H1 (cell line): ENCODE results near the gene HOXB4. TPM values are rescaled to one million over a fixed set of nuclear protein-coding genes. Genes with fewer than 3 reads are reported as not detected.
"Not testable (repeated sequence)": the region's sequence is repeated elsewhere in the genome, so short reads cannot be mapped to it uniquely, and the experiment has no call there.

Experiments used
- CTCF ChIA-PET: fragments of 300-600 bp; sonication (Branson Sonifier 250); formaldehyde crosslinking; loops from one replicate; lab custom pipeline; 2021; ENCODE audit not compliant: partially characterized antibody; lab: Charles Lee
- POLR2A ChIA-PET: fragments of 300-600 bp; sonication (Branson Sonifier 250); formaldehyde crosslinking; loops from one replicate; lab custom pipeline; 2021; ENCODE audit warnings: inconsistent platforms; ENCODE audit not compliant: partially characterized antibody; lab: Charles Lee
- DNase-seq, 2 experiments: peaks; one replicate each; pipeline versions ENCODE4 v3.0.0 to v3.0.0-alpha.2; 2010 to 2022; ENCODE audit warnings: low spot score in 2 of 2, low read depth in 1 of 2, mixed read lengths in 1 of 2
- FAIRE-seq: peaks from 2 replicates; lab custom pipeline; 2011; peaks lifted over from hg19 to GRCh38; lab: Jason Lieb, UNC
- H2AFZ ChIP-seq: 2 replicates; pipeline ENCODE4 v1.8.1; 2012; ENCODE audit warnings: low read length, inconsistent platforms
- H2AK5ac ChIP-seq: 2 replicates; pipeline ENCODE4 v1.6.1; 2013; ENCODE audit warnings: low read depth, low read length
- H2BK120ac ChIP-seq: replicated peaks from 2 replicates; pipeline ENCODE3; 2013; ENCODE audit warnings: low read depth, low read length, inconsistent platforms
- H2BK12ac ChIP-seq: 2 replicates; pipeline ENCODE4 v1.6.1; 2013; ENCODE audit warnings: low read depth, low read length
- H2BK15ac ChIP-seq: 2 replicates; pipeline ENCODE4 v1.6.1; 2013; ENCODE audit warnings: low read length
- H2BK20ac ChIP-seq: 2 replicates; pipeline ENCODE4 v1.6.1; 2013; ENCODE audit warnings: low read length
- H2BK5ac ChIP-seq: 2 replicates; pipeline ENCODE4 v1.6.1; 2013; ENCODE audit warnings: low read depth, low read length
- H3K14ac ChIP-seq: 2 replicates; pipeline ENCODE4 v1.6.1; 2013; ENCODE audit warnings: inconsistent platforms; ENCODE audit not compliant: insufficient read length
- H3K18ac ChIP-seq: 2 replicates; pipeline ENCODE4 v1.6.1; 2013; ENCODE audit warnings: low read length; ENCODE audit errors: extremely low read depth
- H3K23ac ChIP-seq: 2 replicates; pipeline ENCODE4 v1.6.1; 2013; ENCODE audit warnings: inconsistent platforms; ENCODE audit not compliant: insufficient read length
- H3K23me2 ChIP-seq: 2 replicates; pipeline ENCODE4 v1.6.1; 2013; ENCODE audit warnings: low read depth, low read length
- H3K27ac ChIP-seq: 2 replicates; pipeline ENCODE4 v1.6.1; 2011; ENCODE audit warnings: low read depth, low read length, inconsistent platforms
- H3K27me3 ChIP-seq, 4 experiments: replicated peaks in 1 of 4; 1 replicate in 1 of 4; 2 replicates in 3 of 4; pipeline versions ENCODE4 v1.6.1 to v1.8.1; 2011 to 2013; ENCODE audit warnings: low read length in 3 of 4, mild to moderate bottlenecking in 3 of 4, inconsistent platforms in 2 of 4, mixed read lengths in 2 of 4, moderate library complexity in 1 of 4; ENCODE audit not compliant: control insufficient read depth in 3 of 4, insufficient read depth in 3 of 4; ENCODE audit errors: extremely low read depth in 1 of 4
- H3K36me3 ChIP-seq, 4 experiments: 2 replicates each; pipeline versions ENCODE4 v1.6.1 to v1.8.1; 2011 to 2013; ENCODE audit warnings: mild to moderate bottlenecking in 4 of 4, low read length in 3 of 4, moderate library complexity in 2 of 4, control low read depth in 1 of 4, inconsistent platforms in 1 of 4; ENCODE audit not compliant: insufficient read depth in 4 of 4, control insufficient read depth in 2 of 4
- H3K4ac ChIP-seq: replicated peaks from 2 replicates; pipeline ENCODE3; 2013; ENCODE audit warnings: low read length, low read depth, mixed read lengths, inconsistent platforms; ENCODE audit not compliant: insufficient read length
- H3K4me1 ChIP-seq, 4 experiments: replicated peaks in 1 of 4; 1 replicate in 1 of 4; 2 replicates in 3 of 4; pipeline versions ENCODE4 v1.6.1 to v1.8.1; 2011 to 2013; ENCODE audit warnings: low read length in 3 of 4, inconsistent platforms in 2 of 4, mixed read lengths in 1 of 4; ENCODE audit not compliant: insufficient read depth in 4 of 4, control insufficient read depth in 3 of 4
- H3K4me2 ChIP-seq, 2 experiments: 2 replicates each; pipeline versions ENCODE4 v1.6.1 to v1.8.1; 2011 to 2013; ENCODE audit warnings: low read depth in 2 of 2, low read length in 2 of 2, control low read depth in 1 of 2, inconsistent platforms in 1 of 2, mild to moderate bottlenecking in 1 of 2; ENCODE audit not compliant: insufficient read depth in 1 of 2
- H3K4me3 ChIP-seq, 4 experiments: fragments of 200-600, 300-600 bp in 1 of 4; sonication (generic), shearing (Covaris generic), sonication (Bioruptor Twin) in 1 of 4; 2 replicates each; pipeline versions ENCODE4 v1.5.1 to v1.8.1; 2011 to 2016; ENCODE audit warnings: low read length in 4 of 4, low read depth in 3 of 4, control low read depth in 2 of 4, inconsistent platforms in 2 of 4, mild to moderate bottlenecking in 2 of 4, mixed read lengths in 1 of 4, moderate library complexity in 1 of 4; ENCODE audit not compliant: insufficient read depth in 2 of 4; ENCODE audit errors: extremely low read depth in 1 of 4
- H3K56ac ChIP-seq: replicated peaks from 2 replicates; pipeline ENCODE3; 2013; ENCODE audit warnings: low read depth, mild to moderate bottlenecking, mixed read lengths, low read length, inconsistent platforms; ENCODE audit not compliant: insufficient read length
- H3K79me1 ChIP-seq: 2 replicates; pipeline ENCODE4 v1.6.1; 2013; ENCODE audit warnings: low read depth, low read length, control low read depth
- H3K79me2 ChIP-seq, 2 experiments: 2 replicates each; pipeline versions ENCODE4 v1.6.1 to v1.8.1; 2012 to 2013; ENCODE audit warnings: low read length in 2 of 2, mild to moderate bottlenecking in 2 of 2, inconsistent platforms in 1 of 2; ENCODE audit not compliant: insufficient read depth in 2 of 2, control insufficient read depth in 1 of 2
- H3K9ac ChIP-seq, 4 experiments: replicated peaks in 1 of 4; 1 replicate in 1 of 4; 2 replicates in 3 of 4; pipeline versions ENCODE4 v1.6.1 to v1.8.1; 2011 to 2013; ENCODE audit warnings: low read depth in 3 of 4, low read length in 3 of 4, control low read depth in 2 of 4, mild to moderate bottlenecking in 2 of 4, moderate library complexity in 2 of 4, inconsistent platforms in 1 of 4; ENCODE audit errors: extremely low read depth in 1 of 4
- H3K9me3 ChIP-seq, 2 experiments: 2 replicates each; pipeline versions ENCODE4 v1.6.1 to v1.8.1; 2012 to 2013; ENCODE audit warnings: mild to moderate bottlenecking in 2 of 2, moderate library complexity in 2 of 2, control low read depth in 1 of 2, inconsistent platforms in 1 of 2, low read depth in 1 of 2, low read length in 1 of 2, mixed read lengths in 1 of 2; ENCODE audit not compliant: insufficient read depth in 2 of 2
- H4K20me1 ChIP-seq, 2 experiments: replicated peaks in 1 of 2; 2 replicates each; pipeline versions ENCODE3 to v1.8.1; 2011 to 2013; ENCODE audit warnings: inconsistent platforms in 2 of 2, low read length in 2 of 2, mild to moderate bottlenecking in 1 of 2; ENCODE audit not compliant: insufficient read depth in 2 of 2, control insufficient read depth in 1 of 2
- H4K5ac ChIP-seq: 2 replicates; pipeline ENCODE4 v1.6.1; 2013; ENCODE audit warnings: low read length, low read depth, mixed read lengths, inconsistent platforms; ENCODE audit not compliant: insufficient read length
- H4K8ac ChIP-seq: 2 replicates; pipeline ENCODE4 v1.8.0; 2013; ENCODE audit warnings: mild to moderate bottlenecking, moderate library complexity, low read length, inconsistent platforms; ENCODE audit not compliant: insufficient read depth; ENCODE audit errors: extremely low read depth
- H4K91ac ChIP-seq: replicated peaks from 2 replicates; pipeline ENCODE3; 2013; ENCODE audit warnings: low read length, mixed read lengths, inconsistent platforms; ENCODE audit not compliant: insufficient read length
- WGBS, 2 experiments: shearing (Covaris generic) in 1 of 2; methylation state at CpG; one replicate each; pipeline versions ENCODE4 v1.1.6 to v1.1.7; 2013 to 2015; ENCODE audit warnings: low lambda C conversion rate in 2 of 2, mixed read lengths in 2 of 2, inconsistent platforms in 1 of 2, low coverage in 1 of 2, missing lambda C conversion rate in 1 of 2; ENCODE audit not compliant: insufficient replicate concordance in 2 of 2, insufficient coverage in 1 of 2, insufficient read length in 1 of 2; ENCODE audit errors: extremely low coverage in 1 of 2, missing lambda C conversion rate in 1 of 2; 5-methylcytosine and 5-hydroxymethylcytosine counted together
- polyA plus RNA-seq, 7 experiments: library from polyadenylated mRNA; depleted of rRNA in 3 of 7; stranded (reverse) in 5 of 7; unstranded in 2 of 7; fragments of >200 nt in 5 of 7; fragments of 200-250 nt in 2 of 7; gene quantifications; 1 replicate in 5 of 7; 2 replicates in 1 of 7; 4 replicates in 1 of 7; pipeline versions ENCODE4 v1.2.1 to v1.2.3, GENCODE V29; 2011 to 2013; ENCODE audit warnings: missing spikeins in 2 of 7, mixed read lengths in 2 of 7
- total RNA-seq: library from RNA; stranded (reverse); fragmentation: NEBNext Ultra II Directional; extraction: Animal tissue kit (Norgen Biotek cat#: 25700); gene quantifications from 2 replicates; pipeline ENCODE4 v1.2.1, GENCODE V29; 2021

The HOXB4 gene
- total and polyA plus RNA-seq, 2 of the 8 experiments (the other 6 are each of a cell fraction or from before 2014, with no cell fraction given) = not detected

- H3K23ac ChIP-seq, H3K4me2 ChIP-seq, H2AFZ ChIP-seq, H3K4me1 ChIP-seq, H3K18ac ChIP-seq, H3K36me3 ChIP-seq, H3K23me2 ChIP-seq, DNase-seq, H4K91ac ChIP-seq, H4K8ac ChIP-seq, H3K79me1 ChIP-seq, H3K56ac ChIP-seq, H3K27ac ChIP-seq, H3K9ac ChIP-seq, H4K5ac ChIP-seq, H3K14ac ChIP-seq, H2BK20ac ChIP-seq, H3K9me3 ChIP-seq, H2BK120ac ChIP-seq, H3K4ac ChIP-seq, H3K79me2 ChIP-seq, H2BK15ac ChIP-seq, FAIRE-seq, H3K4me3 ChIP-seq, H4K20me1 ChIP-seq, H2AK5ac ChIP-seq, POLR2A ChIA-PET, H2BK12ac ChIP-seq, H2BK5ac ChIP-seq: not testable (repeated sequence)
- CTCF ChIA-PET = interaction anchor here (0.7 to 0.8 kb wide), 2 partner anchors 25 to 83 kb away, joined by 3 read pairs; no protein-coding TSS in a partner anchor
- peaks cover 34 to 60% (median 57%) of the 10 kb centered on the region in 4 experiments for H3K27me3 ChIP-seq
- 94 to 100% methylated on average over 1 to 9 of the region's 9 CpGs for WGBS, 2 experiments
Observed at GRCh38 chr17:48535793-48536559, 42.2 kb downstream of the HOXB4 start.
